ENCODE measurements around the gene C10orf53. TPM values are rescaled to one million over a fixed set of nuclear protein-coding genes. Genes with fewer than 3 reads are reported as not detected.

C10orf53 gene
- total and polyA plus RNA-seq, 2 of the 8 experiments (the other 6 are each of a cell fraction or from before 2014, with no cell fraction given) = not detected

- Histone ChIP-seq H4K8ac (ENCODE audit: extremely low read depth, insufficient read depth, low read length) (no peak overlapping the region), H3K23me2 (ENCODE audit: low read depth, low read length) (no peaks in the 10 kb centered on the region), H4K20me1 (replicated peaks in 1 of 2; ENCODE audit: control insufficient read depth in 1 of 2, insufficient read depth in 2 of 2, low read length in 2 of 2) (peaks cover 0 to 2% of the 10 kb centered on the region in 2 experiments), H3K79me2 (ENCODE audit: control insufficient read depth in 1 of 2, insufficient read depth in 2 of 2, low read length in 2 of 2) (no peaks in the 10 kb centered on the region), H2BK20ac (ENCODE audit: low read length) (no peak overlapping the region), H3K9me3 (ENCODE audit: insufficient read depth in 2 of 2, low read depth in 1 of 2, low read length in 1 of 2) (no peaks in the 10 kb centered on the region), H3K9ac (replicated peaks in 1 of 4; ENCODE audit: extremely low read depth in 1 of 4, low read depth in 3 of 4, low read length in 3 of 4) (no peak overlapping the region), H2BK120ac (replicated peaks; ENCODE audit: low read depth, low read length) (no peak overlapping the region), H2AK5ac (ENCODE audit: low read depth, low read length) (no peak overlapping the region), H2BK12ac (ENCODE audit: low read depth, low read length) (no peak overlapping the region), H2BK5ac (ENCODE audit: low read depth, low read length) (no peak overlapping the region), H3K4ac (replicated peaks; ENCODE audit: insufficient read length, low read depth, low read length) (no peak overlapping the region), H4K5ac (ENCODE audit: insufficient read length, low read depth, low read length) (no peak overlapping the region), H3K4me2 (ENCODE audit: insufficient read depth in 1 of 2, low read depth in 2 of 2, low read length in 2 of 2) (no peak overlapping the region), H3K36me3 (ENCODE audit: control insufficient read depth in 2 of 4, insufficient read depth in 4 of 4, low read length in 3 of 4) (peaks cover 0 to 6% (median 0%) of the 10 kb centered on the region in 4 experiments; a peak in 2 of 8 replicates), H3K27me3 (replicated peaks in 1 of 4; ENCODE audit: control insufficient read depth in 3 of 4, extremely low read depth in 1 of 4, insufficient read depth in 3 of 4, low read length in 3 of 4) (no peaks in the 10 kb centered on the region), H3K4me3 (ENCODE audit: extremely low read depth in 1 of 4, insufficient read depth in 2 of 4, low read depth in 3 of 4, low read length in 4 of 4) (no peak overlapping the region), H3K27ac (ENCODE audit: low read depth, low read length) (no peak overlapping the region), H3K79me1 (ENCODE audit: low read depth, low read length) (no peaks in the 10 kb centered on the region), H3K23ac (ENCODE audit: insufficient read length) (no peak overlapping the region), H3K56ac (replicated peaks; ENCODE audit: insufficient read length, low read depth, low read length) (no peak overlapping the region), H4K91ac (replicated peaks; ENCODE audit: insufficient read length, low read length) (no peak overlapping the region), H2BK15ac (ENCODE audit: low read length) (no peak overlapping the region), H3K18ac (ENCODE audit: extremely low read depth, low read length) (no peak overlapping the region), H3K14ac (ENCODE audit: insufficient read length) (no peak overlapping the region), H2AFZ (ENCODE audit: low read length) (no peak overlapping the region), H3K4me1 (replicated peaks in 1 of 4; ENCODE audit: control insufficient read depth in 3 of 4, insufficient read depth in 4 of 4, low read length in 3 of 4) (no peaks in the 10 kb centered on the region)
- ChIA-PET POLR2A (ENCODE audit: partially characterized antibody) (interaction anchor here (1.0 to 1.3 kb wide), 2 partner anchors 9 to 10 kb away, joined by 3 to 5 read pairs; no protein-coding TSS in a partner anchor), CTCF (ENCODE audit: partially characterized antibody) (interaction anchor here (1.3 kb wide), 2 partner anchors 10 to 35 kb away, joined by 3 to 4 read pairs; no protein-coding TSS in a partner anchor)
- WGBS, 2 experiments (ENCODE audit: extremely low coverage in 1 of 2, insufficient coverage in 1 of 2, insufficient read length in 1 of 2, insufficient replicate concordance in 2 of 2, low coverage in 1 of 2, low lambda C conversion rate in 2 of 2, missing lambda C conversion rate in 1 of 2) = 93% methylated on average over 7 of the region's 7 CpGs; no CpG with 5 or more reads in 1 of the 2 experiments
- FAIRE-seq (no peak), DNase-seq (ENCODE audit: low read depth in 1 of 2, low spot score in 2 of 2) (no peak)
- no peak for TF ChIP-seq EZH2 (IDR thresholded peaks at IDR 0.05; ENCODE audit: low read depth, low read length, severe bottlenecking)
- TF ChIP-seq MAX (IDR thresholded peaks at IDR 0.05) = no peak
- TF ChIP-seq CTCF (IDR thresholded peaks at IDR 0.05; ENCODE audit: control extremely low read depth in 1 of 3, insufficient read depth in 1 of 3, low read depth in 1 of 3, low read length in 3 of 3) = no peak
- no peak for TF ChIP-seq RFX5 (IDR thresholded peaks at IDR 0.05; ENCODE audit: borderline replicate concordance, low read depth, low read length)
Measured at GRCh38 chr10:49733866-49734265, 54.4 kb downstream of the C10orf53 start.
